IgD-negative memory B cell (primary cell): ENCODE results near the gene PPP1R7. TPM values are rescaled to one million over a fixed set of nuclear protein-coding genes. Genes with fewer than 3 reads are reported as not detected.

Experiments
- H3K27ac Mint-ChIP-seq, 3 donors: one replicate each; pipeline ENCODE4 v1.8.0; 2020 to 2022; ENCODE audit warnings: mild to moderate bottlenecking in 3 of 3, mixed read lengths in 3 of 3, moderate library complexity in 1 of 3
- H3K27me3 Mint-ChIP-seq: one replicate; pipeline ENCODE4 v1.8.0; 2021; ENCODE audit warnings: mixed read lengths
- H3K36me3 Mint-ChIP-seq: one replicate; pipeline ENCODE4 v1.8.0; 2020; ENCODE audit warnings: mild to moderate bottlenecking, mixed read lengths
- H3K4me1 Mint-ChIP-seq, 3 donors: one replicate each; pipeline ENCODE4 v1.8.0; 2020 to 2022; ENCODE audit warnings: mixed read lengths in 3 of 3, mild to moderate bottlenecking in 1 of 3
- H3K4me3 Mint-ChIP-seq, 4 donors: one replicate each; pipeline ENCODE4 v1.8.0; 2020 to 2022; ENCODE audit warnings: mild to moderate bottlenecking in 4 of 4, mixed read lengths in 4 of 4, moderate library complexity in 3 of 4
- H3K9me3 Mint-ChIP-seq, 3 donors: one replicate each; pipeline ENCODE4 v1.8.0; 2020 to 2021; ENCODE audit warnings: mixed read lengths in 3 of 3, mild to moderate bottlenecking in 1 of 3
- polyA plus RNA-seq: library from polyadenylated mRNA; unstranded; fragments of 300-500 nt; fragmentation: Illumina TruSeq; gene quantifications from one replicate; pipeline ENCODE4 v1.2.3, GENCODE V29; 2021

PPP1R7 gene
- polyA plus RNA-seq, 1 donor from 2014 or later: 94.7 TPM

DNA sequence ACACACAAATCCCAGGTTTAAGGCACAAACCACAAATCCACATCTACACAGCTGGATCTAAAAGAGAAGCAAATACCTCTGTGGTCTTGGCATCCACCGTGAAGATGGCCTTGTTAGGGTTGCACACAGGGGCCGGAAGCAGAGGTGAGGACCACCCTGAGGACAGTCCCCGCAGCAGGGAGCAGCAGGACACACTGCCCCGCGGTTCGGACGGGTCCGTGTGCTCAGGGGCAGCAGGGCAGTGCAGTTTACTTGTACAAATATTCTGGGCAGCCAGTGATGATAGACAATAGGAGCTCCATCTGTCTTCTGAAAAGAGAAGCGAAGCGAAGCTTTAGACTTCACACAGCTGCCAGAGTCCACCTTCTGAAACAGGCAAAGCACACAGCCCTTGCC is 9.8 kb upstream of the PPP1R7 start:
- H3K36me3 Mint-ChIP-seq: peaks cover 8% of the 10 kb centered on the region
- no peaks in the 10 kb centered on the region for H3K27me3 Mint-ChIP-seq
- no peaks in the 10 kb centered on the region for H3K9me3 Mint-ChIP-seq
- H3K27ac Mint-ChIP-seq: no peak overlapping the region
- H3K4me1 Mint-ChIP-seq: peaks cover 0 to 9% (median 4%) of the 10 kb centered on the region in 3 donors
- H3K4me3 Mint-ChIP-seq: no peak overlapping the region

DNA sequence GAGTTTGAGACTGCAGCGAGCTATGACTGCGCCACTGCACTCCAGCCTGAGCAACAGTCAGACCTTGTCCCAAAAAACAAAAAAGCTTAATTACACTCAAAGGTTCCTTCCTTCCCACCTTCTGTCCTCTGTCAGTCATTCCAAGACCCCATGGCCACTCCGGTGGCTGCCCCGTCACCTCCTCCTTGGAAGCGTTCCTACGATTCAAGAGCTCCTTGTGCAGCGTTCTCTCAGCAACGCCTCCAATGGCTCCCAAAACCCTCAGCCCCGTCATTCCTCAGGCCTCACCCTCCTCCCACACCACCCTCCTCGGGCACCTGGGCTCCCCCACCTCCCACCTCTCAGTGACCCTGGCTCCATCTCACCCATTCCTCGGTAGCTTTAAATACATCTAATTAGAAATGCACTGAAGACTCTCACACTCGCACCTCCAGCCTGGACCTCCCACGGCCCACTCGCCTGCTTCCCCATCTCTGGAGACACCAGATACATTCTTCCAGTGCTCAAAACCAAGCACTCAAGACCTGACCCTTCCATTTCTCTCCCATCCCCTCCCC is 9.0 kb upstream of the PPP1R7 start:
- H3K9me3 Mint-ChIP-seq: no peaks in the 10 kb centered on the region
- H3K4me3 Mint-ChIP-seq: no peak overlapping the region
- peaks cover 8% of the 10 kb centered on the region for H3K36me3 Mint-ChIP-seq
- no peak overlapping the region for H3K27ac Mint-ChIP-seq
- H3K27me3 Mint-ChIP-seq: no peaks in the 10 kb centered on the region
- peaks cover 4 to 11% (median 8%) of the 10 kb centered on the region in 3 donors for H3K4me1 Mint-ChIP-seq

GRCh38 chr2:241142063-241142462 is 8.2 kb upstream of the PPP1R7 start:
- Mint-ChIP-seq H3K4me3 (peak overlapping the region in 1 of 4 donors; percentile 29), H3K4me1 (peaks cover 8 to 17% (median 10%) of the 10 kb centered on the region in 3 donors), H3K27me3 (no peaks in the 10 kb centered on the region), H3K27ac (no peak overlapping the region), H3K9me3 (no peaks in the 10 kb centered on the region), H3K36me3 (peaks cover 8% of the 10 kb centered on the region)

DNA sequence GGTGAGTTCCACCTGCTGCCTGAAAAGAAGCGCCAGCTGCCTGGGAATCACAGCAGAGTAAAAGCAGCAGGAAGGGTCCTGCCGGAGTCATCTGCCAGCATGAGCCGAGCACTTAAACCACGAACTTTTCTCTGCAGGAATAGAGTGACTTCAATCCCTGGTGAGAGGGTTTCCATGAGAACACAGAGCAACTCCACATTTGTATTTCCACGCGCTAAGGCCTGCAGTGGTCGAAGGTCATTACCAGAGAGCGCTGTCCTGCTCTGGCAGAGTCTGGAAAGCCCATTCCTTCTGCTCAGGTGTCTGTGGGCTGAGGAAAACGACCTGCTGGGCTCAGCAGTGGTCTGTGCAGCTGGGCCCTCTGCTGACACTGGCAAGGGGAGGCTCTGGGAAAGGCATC is 7.7 kb upstream of the PPP1R7 start:
- Mint-ChIP-seq H3K27me3 (no peaks in the 10 kb centered on the region), H3K36me3 (peaks cover 8% of the 10 kb centered on the region), H3K4me3 (no peak overlapping the region), H3K4me1 (peaks cover 8 to 18% (median 10%) of the 10 kb centered on the region in 3 donors), H3K9me3 (no peaks in the 10 kb centered on the region), H3K27ac (no peak overlapping the region)

DNA sequence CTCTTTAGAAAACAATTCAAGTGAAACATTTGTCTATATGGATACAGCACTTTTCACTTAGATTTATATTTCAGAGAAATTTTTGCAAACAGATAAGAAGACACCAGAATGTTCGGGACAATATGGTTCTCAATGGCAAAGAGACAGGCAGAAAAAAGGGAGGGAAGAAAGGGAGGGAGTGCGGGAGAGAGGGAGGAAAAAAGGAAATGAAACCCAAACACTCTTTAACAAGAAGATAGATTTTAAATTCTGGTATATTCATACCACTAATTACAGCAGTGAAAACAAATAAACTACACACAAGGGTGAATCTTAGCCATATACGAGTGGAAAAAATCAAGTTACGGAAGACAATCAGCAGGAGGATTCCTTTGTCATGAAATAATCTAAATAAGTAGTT is 4.0 kb upstream of the PPP1R7 start:
- H3K4me3 Mint-ChIP-seq: peak overlapping the region in 2 of 4 donors; percentile 39 to 63
- no peak overlapping the region for H3K27ac Mint-ChIP-seq
- H3K36me3 Mint-ChIP-seq: peaks cover 6% of the 10 kb centered on the region
- peaks cover 24 to 30% (median 26%) of the 10 kb centered on the region in 3 donors for H3K4me1 Mint-ChIP-seq
- no peaks in the 10 kb centered on the region for H3K27me3 Mint-ChIP-seq
- H3K9me3 Mint-ChIP-seq: no peaks in the 10 kb centered on the region

DNA sequence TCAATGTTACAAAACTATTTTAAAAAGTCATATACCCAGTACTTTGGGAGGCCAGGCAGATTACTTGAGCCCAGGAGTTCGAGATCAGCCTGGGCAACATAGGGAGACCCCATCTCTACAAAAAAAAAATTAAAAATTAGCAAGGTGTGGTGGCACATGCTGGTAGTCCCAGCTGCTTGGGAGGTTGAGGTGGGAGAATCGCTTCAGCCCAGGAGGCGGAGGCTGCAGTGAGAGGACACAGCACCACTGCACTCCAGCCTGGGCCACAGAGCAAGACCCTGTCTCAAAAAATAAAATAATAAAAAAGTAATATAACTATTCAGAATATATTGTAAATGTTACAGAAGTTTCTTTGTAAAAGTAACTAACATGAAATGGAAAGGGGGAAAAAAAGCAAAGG is 2.9 kb upstream of the PPP1R7 start:
- Mint-ChIP-seq H3K9me3 (no peaks in the 10 kb centered on the region), H3K27ac (no peak overlapping the region), H3K4me3 (peak overlapping the region in 2 of 4 donors; percentile 52 to 95), H3K4me1 (peaks cover 31 to 36% (median 34%) of the 10 kb centered on the region in 3 donors), H3K36me3 (peaks cover 3% of the 10 kb centered on the region), H3K27me3 (no peaks in the 10 kb centered on the region)

DNA sequence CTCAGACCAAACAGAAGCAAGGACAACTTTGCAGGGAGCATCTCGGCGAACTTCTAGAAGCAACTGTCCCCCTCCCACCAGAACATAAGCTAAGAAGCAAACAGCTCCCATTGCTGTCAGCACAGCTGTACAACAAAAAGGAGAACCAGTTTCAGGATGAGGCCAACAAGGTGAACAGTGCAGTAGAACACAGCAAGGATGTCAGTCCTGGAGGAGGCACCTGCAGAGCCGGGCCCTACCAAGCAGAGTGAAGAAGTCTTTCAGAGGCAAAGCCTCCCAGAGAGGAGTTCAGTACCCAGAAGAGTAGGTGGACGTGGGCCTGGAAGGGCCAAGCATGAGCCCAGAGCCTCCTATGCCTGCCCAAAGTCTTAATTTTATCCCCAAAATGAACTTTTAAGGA is 2.0 kb upstream of the PPP1R7 start:
- peak overlapping the region in 2 of 3 donors; percentile 51 to 86 for H3K27ac Mint-ChIP-seq
- H3K4me1 Mint-ChIP-seq: peaks cover 31 to 36% (median 34%) of the 10 kb centered on the region in 3 donors
- peaks cover 3% of the 10 kb centered on the region for H3K36me3 Mint-ChIP-seq
- peak overlapping the region; percentile 81 to 100 (median 92) for H3K4me3 Mint-ChIP-seq
- H3K27me3 Mint-ChIP-seq: no peaks in the 10 kb centered on the region
- H3K9me3 Mint-ChIP-seq: no peaks in the 10 kb centered on the region

DNA sequence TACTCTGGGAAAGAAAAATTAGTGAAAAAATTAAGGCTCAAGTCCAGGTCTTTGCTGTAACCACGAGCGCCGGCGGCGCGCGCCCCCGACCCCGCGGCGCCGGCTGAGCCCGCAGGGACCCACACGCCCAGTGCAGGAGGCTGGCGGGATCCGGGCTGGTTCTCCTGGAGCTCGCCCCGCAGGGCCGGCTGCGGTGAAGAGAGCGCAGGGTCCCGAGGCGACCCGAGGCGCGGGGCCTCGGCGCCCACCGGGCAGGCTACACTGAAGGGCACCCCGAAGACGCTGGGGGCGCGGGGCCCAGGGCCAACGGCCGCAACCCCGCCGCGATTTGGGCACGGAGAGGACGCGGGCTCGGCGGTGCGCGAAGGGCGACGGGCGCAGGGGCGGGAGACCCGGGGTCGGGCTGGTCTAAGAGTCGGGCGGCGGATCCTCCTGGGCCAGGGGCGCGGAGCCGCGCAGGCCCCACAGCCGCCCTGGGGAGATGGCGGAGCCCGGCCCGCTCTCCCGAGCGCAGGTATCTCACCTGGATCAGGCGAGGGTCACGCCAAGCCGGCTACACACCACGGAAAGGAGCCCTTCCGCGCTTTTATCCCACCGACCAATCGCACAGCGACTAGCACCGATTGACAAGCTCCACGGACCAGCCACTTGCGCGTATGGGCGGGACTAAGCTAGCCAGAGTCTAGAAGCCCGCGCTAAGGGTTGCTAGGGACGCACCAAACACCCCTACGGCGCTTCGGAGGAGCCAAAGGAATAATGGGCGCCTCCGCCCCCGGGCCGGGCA is 1.2 kb upstream of the PPP1R7 start, which contains the start of gene PASK:
Gene PASK (minus strand): TSS at position 582 of the 784 bp plus-strand sequence. CDS start 6,440 bp downstream, outside the sequence.
- peaks cover 31 to 36% (median 33%) of the 10 kb centered on the region in 3 donors for H3K4me1 Mint-ChIP-seq
- no peaks in the 10 kb centered on the region for H3K27me3 Mint-ChIP-seq
- H3K27ac Mint-ChIP-seq: peak within 1 kb of the TSS; percentile 95 to 98 (median 97)
- peaks cover 1% of the 10 kb centered on the region for H3K36me3 Mint-ChIP-seq
- peak within 1 kb of the TSS; percentile 99 to 100 (median 100) for H3K4me3 Mint-ChIP-seq
- no peaks in the 10 kb centered on the region for H3K9me3 Mint-ChIP-seq

GRCh38 chr2:241149675-241149924 is 667 bp upstream of the PPP1R7 start:
- H3K4me3 Mint-ChIP-seq: peak overlapping the region; percentile 99 to 100 (median 100)
- no peaks in the 10 kb centered on the region for H3K27me3 Mint-ChIP-seq
- H3K9me3 Mint-ChIP-seq: no peaks in the 10 kb centered on the region
- H3K4me1 Mint-ChIP-seq: peaks cover 31 to 36% (median 32%) of the 10 kb centered on the region in 3 donors
- peaks cover 1% of the 10 kb centered on the region for H3K36me3 Mint-ChIP-seq
- H3K27ac Mint-ChIP-seq: peak overlapping the region; percentile 95 to 98 (median 97)

GRCh38 chr2:241150660-241151530 is 628 bp downstream of the PPP1R7 start:
- Mint-ChIP-seq H3K4me3 (peak overlapping the region; percentile 99 to 100 (median 100)), H3K36me3 (peaks cover 1% of the 10 kb centered on the region), H3K27ac (peak overlapping the region; percentile 95 to 98 (median 97)), H3K27me3 (no peaks in the 10 kb centered on the region), H3K9me3 (no peaks in the 10 kb centered on the region), H3K4me1 (peaks cover 31 to 32% (median 32%) of the 10 kb centered on the region in 3 donors)

GRCh38 chr2:241151934-241152660 is 1.8 kb downstream of the PPP1R7 start:
- H3K36me3 Mint-ChIP-seq: peaks cover 1% of the 10 kb centered on the region
- no peaks in the 10 kb centered on the region for H3K27me3 Mint-ChIP-seq
- H3K4me3 Mint-ChIP-seq: peak overlapping the region; percentile 59 to 100 (median 100)
- peak overlapping the region; percentile 37 to 67 (median 59) for H3K27ac Mint-ChIP-seq
- no peaks in the 10 kb centered on the region for H3K9me3 Mint-ChIP-seq
- peaks cover 24 to 28% (median 28%) of the 10 kb centered on the region in 3 donors for H3K4me1 Mint-ChIP-seq

DNA sequence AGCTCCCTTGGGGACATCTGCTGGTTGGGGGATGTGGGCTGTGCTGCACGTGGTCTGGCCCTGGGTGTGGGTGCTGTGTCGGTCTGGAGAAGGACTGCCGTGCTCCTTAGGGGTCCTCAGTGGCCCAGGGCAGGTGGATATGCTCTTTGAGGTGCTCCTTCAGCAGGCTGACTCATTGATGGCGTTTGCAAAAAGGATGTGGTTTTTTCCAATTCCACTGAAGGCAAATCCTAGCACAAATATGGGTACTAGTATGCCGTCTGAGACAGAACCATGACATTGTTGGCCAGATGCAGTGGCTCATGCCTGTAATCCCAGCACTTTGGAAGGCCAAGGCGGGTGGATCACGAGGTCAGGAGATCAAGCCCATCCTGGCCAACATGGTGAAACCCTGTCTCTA is 3.3 kb downstream of the PPP1R7 start:
- Mint-ChIP-seq H3K4me1 (peaks cover 17 to 21% (median 20%) of the 10 kb centered on the region in 3 donors), H3K36me3 (peaks cover 5% of the 10 kb centered on the region), H3K9me3 (no peaks in the 10 kb centered on the region), H3K27me3 (no peaks in the 10 kb centered on the region), H3K27ac (no peak overlapping the region), H3K4me3 (no peak overlapping the region)

DNA sequence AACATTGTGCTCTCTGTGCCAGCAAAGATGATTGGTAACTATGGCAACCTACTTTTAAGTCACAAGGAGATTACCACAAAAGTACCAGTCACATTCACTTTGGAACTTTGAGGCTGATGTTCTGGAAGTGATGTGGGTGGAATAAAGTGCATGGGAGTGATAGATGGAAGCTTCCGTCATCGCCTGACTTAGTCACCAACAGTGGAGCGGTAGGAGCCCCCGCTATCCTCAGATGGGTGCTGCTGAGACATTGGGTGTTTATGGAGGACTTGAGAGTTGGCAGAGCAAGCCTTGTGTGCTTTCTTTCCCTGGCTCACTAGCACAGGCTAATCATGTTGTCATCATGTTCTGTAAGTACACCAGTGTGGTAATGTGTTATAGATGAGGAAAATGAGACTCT is 4.6 kb downstream of the PPP1R7 start:
- Mint-ChIP-seq H3K27ac (no peak overlapping the region), H3K36me3 (peaks cover 9% of the 10 kb centered on the region), H3K4me1 (peaks cover 13 to 20% (median 19%) of the 10 kb centered on the region in 3 donors), H3K27me3 (no peaks in the 10 kb centered on the region), H3K9me3 (no peaks in the 10 kb centered on the region), H3K4me3 (peak overlapping the region in 1 of 4 donors; percentile 44)

DNA sequence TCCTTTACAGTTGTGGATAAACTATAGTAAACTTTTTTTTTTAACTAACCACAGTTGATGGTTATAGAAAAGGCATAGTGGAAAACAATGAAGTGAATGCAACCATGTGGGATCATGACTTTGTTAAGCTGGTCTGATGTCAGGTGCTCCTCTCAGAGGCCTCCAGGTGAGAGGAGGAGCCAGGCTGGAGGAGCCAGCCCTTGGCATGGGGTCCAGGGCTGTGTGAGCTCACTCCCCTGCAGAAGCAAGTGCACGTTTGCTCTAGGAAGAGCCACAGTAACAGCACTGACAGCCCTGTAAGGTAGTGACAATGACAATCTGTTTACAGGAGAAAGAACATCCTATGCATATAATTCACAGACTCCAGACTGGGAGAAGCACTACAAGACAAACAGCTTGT is 5.7 kb downstream of the PPP1R7 start:
- Mint-ChIP-seq H3K4me1 (peaks cover 7 to 17% (median 13%) of the 10 kb centered on the region in 3 donors), H3K4me3 (no peak overlapping the region), H3K36me3 (peaks cover 9% of the 10 kb centered on the region), H3K27me3 (no peaks in the 10 kb centered on the region), H3K9me3 (no peaks in the 10 kb centered on the region), H3K27ac (no peak overlapping the region)
